Stimulated activated CD4-positive, alpha-beta T cell treated with anti-CD3 and anti-CD28 coated beads, Interleukin-1b, Interleukin-23, amount 100 ng/mL, for 4 hours (primary cell): ENCODE data around the gene IRAG1.
"Not testable (repeated sequence)": the region's sequence is repeated elsewhere in the genome, so short reads cannot be mapped to it uniquely, and the experiment has no call there.

ENCODE experiments used
- DNase-seq, 2 donors: peaks; one replicate each; pipeline ENCODE4 v3.0.0-alpha.2; 2020; ENCODE audit warnings: low read depth in 2 of 2

The IRAG1 gene

DNA sequence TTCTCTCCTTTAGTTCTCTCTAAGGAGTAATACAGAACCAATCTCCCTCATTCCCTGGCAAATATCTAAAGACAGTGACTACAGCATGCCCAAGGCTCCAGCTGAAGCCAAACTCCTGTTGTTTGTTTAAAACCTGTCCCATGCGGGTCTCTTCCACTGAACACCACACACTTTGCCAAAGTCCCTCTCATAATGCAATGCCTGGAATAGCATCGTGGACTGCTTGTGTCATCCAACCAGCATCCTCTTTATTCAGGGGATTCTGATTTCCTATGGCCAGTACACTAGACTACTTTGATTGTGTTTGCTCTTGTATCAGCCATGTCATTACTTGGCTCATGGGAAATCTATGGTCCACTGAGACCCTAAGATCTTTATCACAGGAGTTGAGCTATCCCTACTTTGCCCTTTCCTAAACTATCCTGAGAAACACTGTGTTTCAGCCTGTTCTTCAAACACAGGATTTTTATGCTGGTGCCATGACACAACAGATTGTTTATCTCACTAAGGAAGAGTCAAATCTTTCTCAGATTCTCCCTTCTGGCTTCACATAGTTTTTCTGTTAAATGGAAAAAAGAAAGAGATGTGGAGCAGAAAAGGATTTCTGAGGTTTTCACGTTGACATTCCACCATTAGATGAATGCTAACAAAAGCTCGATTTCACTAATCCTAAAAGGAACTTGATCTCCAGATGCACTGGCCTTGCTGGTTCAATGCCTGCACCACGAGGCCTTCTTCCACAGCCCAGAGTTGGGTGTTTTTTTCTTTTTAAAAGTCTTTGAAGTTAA is 15.9 kb upstream of the IRAG1 start:
- DNase-seq, result no peak

- no peak for DNase-seq
Measured at GRCh38 chr11:10708131-10708530, 14.6 kb upstream of the IRAG1 start.

- no peak for DNase-seq
Measured at GRCh38 chr11:10701982-10702381, 8.4 kb upstream of the IRAG1 start.

GRCh38 chr11:10699072-10699471 is 5.5 kb upstream of the IRAG1 start:
- no peak for DNase-seq

DNA sequence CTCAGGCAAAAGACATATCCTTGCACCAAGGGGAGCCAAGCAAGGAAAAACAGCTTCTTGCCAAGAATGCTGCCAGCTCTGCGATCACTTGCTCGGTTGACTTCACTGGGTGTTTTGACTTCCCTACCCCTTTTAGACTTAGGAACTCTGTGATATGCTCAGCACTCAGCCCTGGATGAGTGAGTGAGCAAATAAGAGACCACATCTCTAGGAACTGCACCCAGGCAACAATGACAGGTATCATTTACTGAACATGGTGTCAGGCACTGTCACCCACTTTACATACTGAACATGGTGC is 3.7 kb upstream of the IRAG1 start:
- no peak for DNase-seq

DNA sequence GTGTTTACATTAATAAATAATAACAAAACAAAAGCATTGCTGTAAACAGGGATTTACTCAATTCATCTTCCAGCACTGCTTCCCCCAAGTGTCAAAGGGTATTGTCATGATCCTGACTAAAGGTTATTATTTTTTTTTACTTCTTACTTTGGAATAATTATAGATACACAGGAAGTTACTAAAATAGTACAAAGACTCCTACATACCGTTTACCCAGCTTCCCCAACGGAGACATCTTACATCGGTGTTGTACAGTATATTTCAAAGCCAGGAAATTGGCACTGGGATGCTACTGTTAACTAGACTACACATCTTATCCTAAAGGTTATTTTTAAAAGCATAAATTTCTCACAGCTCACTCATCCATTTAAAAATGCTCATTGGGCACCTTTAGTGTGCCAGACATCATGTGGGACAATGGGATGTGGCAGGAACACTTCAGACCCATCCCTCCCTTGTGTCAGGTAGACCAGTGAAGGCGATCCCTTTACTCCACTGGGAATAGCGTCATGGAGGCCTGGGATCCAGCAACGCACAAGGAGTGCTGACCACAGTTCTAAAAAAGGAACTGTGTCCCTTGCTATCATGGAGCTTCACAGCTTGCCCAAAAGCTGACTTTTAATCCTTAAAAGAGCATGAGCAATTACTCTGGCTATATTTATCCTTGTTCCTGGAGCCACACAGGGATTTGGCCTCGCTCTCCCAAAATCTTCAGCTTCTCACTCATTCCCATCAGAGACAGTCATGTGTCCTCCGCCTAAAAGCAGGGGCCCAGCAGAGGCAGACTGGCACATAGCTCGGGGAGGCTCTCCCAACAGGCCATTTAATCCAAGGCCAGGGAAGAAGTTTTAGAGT is 3.1 kb upstream of the IRAG1 start:
- DNase-seq, result no peak

DNA sequence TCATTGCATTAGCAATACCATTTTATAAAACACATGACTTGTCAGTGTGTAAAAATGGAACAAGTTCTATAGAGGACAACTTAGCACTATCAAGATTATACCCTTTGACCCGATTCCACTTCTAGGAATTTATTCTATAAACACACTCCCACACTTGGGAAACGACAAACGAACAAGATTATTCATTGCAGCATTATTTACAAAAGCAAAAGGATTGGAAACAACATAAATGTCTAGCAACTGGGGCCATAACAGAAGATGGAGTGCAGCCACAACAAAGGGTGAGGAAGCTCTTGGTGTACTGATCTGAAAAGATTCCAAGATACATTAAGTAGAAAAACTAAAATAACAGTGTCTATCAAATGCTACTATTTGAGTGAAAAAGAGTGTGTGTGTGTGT is 2.3 kb upstream of the IRAG1 start:
- DNase-seq, result no peak

DNA sequence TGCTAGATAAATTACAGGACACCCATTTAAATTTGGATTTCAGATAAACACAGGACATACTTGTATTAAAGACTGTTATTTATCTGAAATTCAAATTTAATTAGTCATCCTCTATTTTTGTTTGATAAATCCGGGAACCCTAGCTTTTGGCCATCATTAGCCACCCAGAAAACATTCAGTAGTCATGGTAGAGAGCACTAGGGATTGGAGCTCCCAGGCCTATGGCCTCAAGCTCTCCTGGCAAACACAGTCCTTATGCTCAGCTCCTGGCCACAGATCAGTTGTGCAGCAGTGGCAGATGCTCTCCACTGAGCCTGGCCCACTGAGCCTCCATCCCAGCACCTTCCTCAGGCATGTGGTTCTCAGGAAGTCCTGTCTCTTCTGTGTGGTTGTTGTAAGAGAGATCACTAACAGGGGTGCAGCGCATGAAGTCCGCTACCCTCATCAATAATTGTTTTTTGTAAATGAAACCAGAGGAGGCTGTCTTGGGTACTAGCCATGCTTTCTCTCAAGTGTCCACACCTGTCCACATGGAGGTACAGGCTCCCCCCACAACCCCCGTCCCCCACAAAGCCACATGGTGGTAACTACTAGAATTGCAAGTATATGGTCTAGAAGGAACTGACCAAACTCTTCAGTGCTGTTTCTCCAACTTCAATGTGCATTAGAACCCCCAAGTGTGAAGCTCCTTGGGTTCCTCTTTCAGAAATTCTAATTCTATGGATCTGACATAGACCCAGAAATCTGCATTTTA is 1.1 kb upstream of the IRAG1 start:
- DNase-seq, result no peak

GRCh38 chr11:10692531-10693115 is 932 bp downstream of the IRAG1 start:
- no peak for DNase-seq

DNA sequence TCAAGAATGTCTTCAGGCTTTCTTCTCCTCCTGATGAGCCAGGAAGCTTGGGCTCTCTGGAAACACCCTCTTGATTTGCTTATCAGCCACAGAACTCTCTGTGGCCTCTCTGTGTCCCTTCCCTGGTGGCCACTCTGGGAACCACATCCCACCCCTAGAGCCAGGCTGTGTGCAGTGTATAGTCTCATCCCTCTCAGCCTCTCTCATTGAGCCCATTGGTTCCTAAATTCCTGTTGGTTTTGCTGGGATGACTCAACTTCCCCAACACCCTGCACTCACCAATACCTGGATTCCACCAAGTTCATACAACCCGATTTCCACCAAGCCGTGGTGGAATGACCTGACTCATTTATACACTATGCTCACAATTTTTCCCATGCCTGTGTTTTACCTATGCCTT is 5.2 kb downstream of the IRAG1 start:
- no peak for DNase-seq

- no peak for DNase-seq
Measured at GRCh38 chr11:10686311-10686710, 7.2 kb downstream of the IRAG1 start.

DNA sequence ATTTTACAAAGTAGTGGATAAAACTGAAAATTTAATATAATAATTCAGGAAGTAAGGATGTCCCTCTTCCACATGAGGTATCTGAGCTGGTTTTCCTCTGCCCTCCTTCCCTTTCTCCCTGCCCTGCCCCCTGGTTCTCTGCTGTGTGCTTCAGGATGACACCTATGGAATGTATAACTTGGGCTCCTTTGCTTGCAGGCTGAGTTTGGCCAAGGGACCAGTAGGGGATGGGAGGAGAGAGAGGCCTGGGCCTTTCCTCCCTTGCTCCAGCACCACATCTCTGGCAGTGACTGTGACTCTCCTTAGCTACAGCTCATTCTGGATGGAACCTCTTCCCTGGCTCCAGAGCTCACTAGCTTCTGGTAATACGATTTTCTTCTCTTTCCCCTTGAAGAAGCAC is 10.1 kb downstream of the IRAG1 start:
- DNase-seq, result no peak

DNA sequence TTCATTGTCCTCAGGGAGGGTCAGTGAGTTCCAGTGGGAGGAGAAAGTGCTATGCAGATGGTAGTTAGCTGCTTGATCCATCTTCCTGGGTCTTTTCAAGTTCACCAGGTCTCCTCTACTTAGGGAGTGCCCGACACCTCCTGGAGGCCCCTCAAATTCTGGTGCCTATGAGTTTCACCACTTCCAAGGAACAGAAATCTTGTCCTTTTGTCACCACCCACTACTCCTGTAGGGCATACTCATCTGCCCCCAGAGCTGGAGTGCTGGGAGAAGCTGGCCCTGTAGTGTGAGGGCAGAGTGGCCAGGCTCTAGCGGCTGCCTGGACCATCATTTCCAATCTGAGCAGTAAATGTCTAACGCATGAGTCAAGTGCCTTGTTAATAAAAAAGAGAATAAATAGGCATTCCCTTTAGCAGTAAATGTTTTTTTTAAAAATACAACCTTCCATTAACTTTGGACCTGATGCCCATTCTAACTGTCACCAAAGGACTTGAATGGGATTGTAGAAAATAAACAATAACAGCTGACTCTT is 12.5 kb downstream of the IRAG1 start:
- DNase-seq, result no peak

GRCh38 chr11:10680279-10680678 is 13.3 kb downstream of the IRAG1 start:
- not testable (repeated sequence) for DNase-seq

DNA sequence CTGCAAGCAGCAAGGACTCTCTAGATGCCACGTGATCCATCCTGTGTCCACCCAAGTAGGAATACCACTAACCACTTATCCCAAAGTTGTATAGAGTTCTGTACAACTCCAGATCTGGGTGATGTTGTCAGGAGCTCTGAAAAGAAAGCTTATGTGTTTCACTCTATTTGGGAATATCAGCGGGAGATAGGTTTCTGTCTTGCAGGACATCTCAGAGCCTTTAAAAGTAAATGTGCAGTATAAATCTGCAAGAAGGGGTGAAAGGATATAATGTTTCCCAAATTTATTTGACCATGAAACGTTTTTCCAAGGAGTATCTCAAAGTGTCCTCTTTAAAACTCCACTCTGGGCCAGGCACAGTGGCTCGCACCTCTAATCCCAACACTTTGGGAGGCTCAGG is 13.9 kb downstream of the IRAG1 start:
- no peak for DNase-seq

- DNase-seq, result no peak
Measured at GRCh38 chr11:10678101-10678500, 15.5 kb downstream of the IRAG1 start.

DNA sequence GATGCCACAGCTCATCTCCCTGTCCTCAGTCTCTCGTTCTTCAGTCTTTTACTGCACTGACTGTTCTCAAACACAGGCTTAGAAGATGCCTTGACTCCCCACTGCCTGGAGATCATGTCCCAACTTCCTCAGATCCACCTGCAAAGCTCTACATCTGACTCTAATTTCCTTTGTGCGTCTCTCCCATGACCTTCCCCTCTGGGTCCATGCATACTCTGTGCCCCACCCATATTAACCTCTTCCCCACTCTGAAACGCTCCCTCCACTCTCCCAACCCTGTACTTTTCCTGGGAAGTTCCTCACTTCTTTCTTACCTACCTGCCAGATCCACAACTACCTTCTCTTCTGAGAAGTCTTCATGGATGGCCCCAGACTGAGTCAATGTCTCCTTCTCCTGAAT is 16.6 kb downstream of the IRAG1 start:
- DNase-seq, result no peak

- no peak for DNase-seq
Measured at GRCh38 chr11:10674911-10675440, 18.6 kb downstream of the IRAG1 start.

GRCh38 chr11:10674440-10674855 is 19.1 kb downstream of the IRAG1 start:
- DNase-seq, result no peak

- no peak for DNase-seq
Measured at GRCh38 chr11:10673501-10674062, 20.0 kb downstream of the IRAG1 start.

- no peak for DNase-seq
Measured at GRCh38 chr11:10670099-10670498, 23.5 kb downstream of the IRAG1 start.
